AG04449 (cell line): ENCODE data around the gene NAPA.

Source experiments
- CTCF ChIA-PET: fragments of 350-600 bp; formaldehyde crosslinking; extraction: SDS; loops from one replicate; lab custom pipeline; 2021; ENCODE audit warnings: antibody characterized with exemption; lab: Yijun Ruan, JAX
- POLR2A ChIA-PET: fragments of 400-600, 350-600 bp; formaldehyde crosslinking; extraction: SDS; loops from one replicate; lab custom pipeline; 2020; ENCODE audit warnings: antibody characterized with exemption, inconsistent platforms; lab: Yijun Ruan, JAX
- DNase-seq: peaks from one replicate; pipeline ENCODE4 v3.0.0-alpha.2; 2010; ENCODE audit warnings: low read depth, low spot score
- H3K4me3 ChIP-seq: 2 replicates; pipeline ENCODE4 v1.5.1; 2011; ENCODE audit warnings: low read depth, mild to moderate bottlenecking, control low read depth, low read length
- CTCF ChIP-seq: IDR thresholded peaks from one replicate; pipeline ENCODE4 v1.5.1; 2011; ENCODE audit warnings: mild to moderate bottlenecking, moderate library complexity, low read length, control low read depth, inconsistent platforms; ENCODE audit not compliant: insufficient read depth; ENCODE audit errors: missing control alignments

Gene NAPA

GRCh38 chr19:47520839-47521238 is 6.0 kb upstream of the NAPA start:
- CTCF ChIA-PET, result interaction anchor here (0.8 to 3.6 kb wide), 7 partner anchors 9 to 186 kb away, joined by 3 to 17 read pairs (median 5); no protein-coding TSS in a partner anchor
- no peak overlapping the region for H3K4me3 ChIP-seq
- DNase-seq, result no peak
- POLR2A ChIA-PET, result interaction anchor here (0.5 to 0.6 kb wide), 2 partner anchors 84 to 254 kb away, joined by 3 read pairs; no protein-coding TSS in a partner anchor
- TF ChIP-seq CTCF, result no peak

GRCh38 chr19:47520343-47520806 is 5.5 kb upstream of the NAPA start:
- no peak for DNase-seq
- ChIA-PET POLR2A (interaction anchor here (0.5 kb wide), 1 partner anchor 84 kb away, joined by 3 read pairs; no protein-coding TSS in a partner anchor), CTCF (interaction anchor here (0.8 to 3.6 kb wide), 6 partner anchors 9 to 187 kb away, joined by 3 to 17 read pairs (median 6); no protein-coding TSS in a partner anchor)
- TF ChIP-seq CTCF, result no peak
- H3K4me3 ChIP-seq, result no peak overlapping the region

GRCh38 chr19:47518854-47519253 is 4.0 kb upstream of the NAPA start:
- CTCF ChIA-PET, result interaction anchor here (0.8 to 1.7 kb wide), 7 partner anchors 11 to 188 kb away, joined by 3 to 5 read pairs (median 3); no protein-coding TSS in a partner anchor
- POLR2A ChIA-PET, result no interaction called here
- DNase-seq, result no peak
- H3K4me3 ChIP-seq, result no peak overlapping the region
- TF ChIP-seq CTCF, result no peak

- TF ChIP-seq CTCF, result no peak
- H3K4me3 ChIP-seq, result no peak overlapping the region
- DNase-seq, result no peak
- ChIA-PET POLR2A (no interaction called here), CTCF (interaction anchor here (0.8 to 1.7 kb wide), 6 partner anchors 11 to 189 kb away, joined by 3 to 5 read pairs (median 4); no protein-coding TSS in a partner anchor)
These were observed 3.3 kb upstream of the NAPA start for GRCh38 chr19:47518139-47518538.

GRCh38 chr19:47514151-47514868 is 553 bp downstream of the NAPA start:
- ChIA-PET CTCF (interaction anchor here (0.8 to 3.1 kb wide), 5 partner anchors 10 to 218 kb away, joined by 3 to 33 read pairs (median 6); partner anchors contain the start of gene KPTN), POLR2A (no interaction called here)
- peak overlapping the region; percentile 100 for H3K4me3 ChIP-seq
- DNase-seq, result no peak
- no peak for TF ChIP-seq CTCF

- H3K4me3 ChIP-seq, result peak overlapping the region; percentile 100
- TF ChIP-seq CTCF, result no peak
- ChIA-PET POLR2A (interaction anchor here (0.9 kb wide), 1 partner anchor 9 kb away, joined by 3 read pairs; no protein-coding TSS in a partner anchor), CTCF (interaction anchor here (1.3 to 3.1 kb wide), 4 partner anchors 9 to 200 kb away, joined by 3 to 22 read pairs (median 5); partner anchors contain the start of gene EHD2)
- no peak for DNase-seq
These were observed 1.9 kb downstream of the NAPA start for GRCh38 chr19:47512948-47513319.
